C4-2B (cell line): Measurements from ENCODE around the gene AQP12A.
"Not testable (repeated sequence)": the region's sequence is repeated elsewhere in the genome, so short reads cannot be mapped to it uniquely, and the experiment has no call there.

Experiments used
- ZFX ChIP-seq: fragments of 450-650 bp; IDR thresholded peaks from 2 replicates; pipeline ENCODE4 v1.6.1; 2017
- TF ChIP-seq, protein P1 (sequence below): fragments of 450-650 bp; conservative IDR thresholded peaks from 2 replicates; pipeline ENCODE4 v1.5.1; 2017; ENCODE audit warnings: mild to moderate bottlenecking

GRCh38 chr2:240678909-240679308, 12.8 kb upstream of the AQP12A start:
- TF ChIP-seq, protein P1, sequence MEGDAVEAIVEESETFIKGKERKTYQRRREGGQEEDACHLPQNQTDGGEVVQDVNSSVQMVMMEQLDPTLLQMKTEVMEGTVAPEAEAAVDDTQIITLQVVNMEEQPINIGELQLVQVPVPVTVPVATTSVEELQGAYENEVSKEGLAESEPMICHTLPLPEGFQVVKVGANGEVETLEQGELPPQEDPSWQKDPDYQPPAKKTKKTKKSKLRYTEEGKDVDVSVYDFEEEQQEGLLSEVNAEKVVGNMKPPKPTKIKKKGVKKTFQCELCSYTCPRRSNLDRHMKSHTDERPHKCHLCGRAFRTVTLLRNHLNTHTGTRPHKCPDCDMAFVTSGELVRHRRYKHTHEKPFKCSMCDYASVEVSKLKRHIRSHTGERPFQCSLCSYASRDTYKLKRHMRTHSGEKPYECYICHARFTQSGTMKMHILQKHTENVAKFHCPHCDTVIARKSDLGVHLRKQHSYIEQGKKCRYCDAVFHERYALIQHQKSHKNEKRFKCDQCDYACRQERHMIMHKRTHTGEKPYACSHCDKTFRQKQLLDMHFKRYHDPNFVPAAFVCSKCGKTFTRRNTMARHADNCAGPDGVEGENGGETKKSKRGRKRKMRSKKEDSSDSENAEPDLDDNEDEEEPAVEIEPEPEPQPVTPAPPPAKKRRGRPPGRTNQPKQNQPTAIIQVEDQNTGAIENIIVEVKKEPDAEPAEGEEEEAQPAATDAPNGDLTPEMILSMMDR = not testable (repeated sequence)
- not testable (repeated sequence) for TF ChIP-seq ZFX
